Mesenteric fat pad (tissue), 1 donor: ENCODE results near the gene ASIC3. TPM values are rescaled to one million over a fixed set of nuclear protein-coding genes. Genes with fewer than 3 reads are reported as not detected.
A peak's percentile ranks its signal among the peaks of the same experiment; 100 is the strongest.
"Not testable (repeated sequence)": the region's sequence is repeated elsewhere in the genome, so short reads cannot be mapped to it uniquely, and the experiment has no call there.

Experiments
- DNase-seq: peaks from one replicate; pipeline ENCODE4 v3.0.0-alpha.2; 2020; ENCODE audit warnings: low spot score
- total RNA-seq: library from RNA; stranded (reverse); fragmentation: NEBNext Ultra II Directional; extraction: Animal tissue kit (Norgen Biotek cat#: 25700); gene quantifications from one replicate; pipeline ENCODE4 v1.2.1, GENCODE V29; 2021
- donor health status: DM: yes; HTN: yes; CAD: no.

The ASIC3 gene
- total RNA-seq, 1 donor from 2014 or later, result 0.87 TPM

- no peak for DNase-seq
Measured at GRCh38 chr7:151032936-151033863, 15.1 kb upstream of the ASIC3 start.

- DNase-seq, result no peak
Measured at GRCh38 chr7:151033864-151034249, 14.5 kb upstream of the ASIC3 start.

- no peak for DNase-seq
Measured at GRCh38 chr7:151034312-151035025, 13.9 kb upstream of the ASIC3 start.

- DNase-seq, result no peak
Measured at GRCh38 chr7:151035026-151035717, 13.2 kb upstream of the ASIC3 start.

- no peak for DNase-seq
Measured at GRCh38 chr7:151035902-151036301, 12.4 kb upstream of the ASIC3 start.

- DNase-seq, result peak; percentile 94
Measured at GRCh38 chr7:151038951-151039849, 9.1 kb upstream of the ASIC3 start.

GRCh38 chr7:151039850-151040548 is 8.3 kb upstream of the ASIC3 start:
- no peak for DNase-seq

GRCh38 chr7:151040616-151041375 is 7.5 kb upstream of the ASIC3 start:
- no peak for DNase-seq

- not testable (repeated sequence) for DNase-seq
Measured at GRCh38 chr7:151043449-151043848, 4.9 kb upstream of the ASIC3 start.

GRCh38 chr7:151043959-151044358 is 4.4 kb upstream of the ASIC3 start:
- DNase-seq, result no peak

- DNase-seq, result no peak
Measured at GRCh38 chr7:151045262-151045661, 3.1 kb upstream of the ASIC3 start.

- DNase-seq, result no peak
Measured at GRCh38 chr7:151045967-151046366, 2.4 kb upstream of the ASIC3 start.

GRCh38 chr7:151046603-151047573 is 1.4 kb upstream of the ASIC3 start:
- DNase-seq, result no peak

GRCh38 chr7:151048911-151049463 is 656 bp downstream of the ASIC3 start:
- DNase-seq, result no peak

GRCh38 chr7:151051108-151051507 is 2.8 kb downstream of the ASIC3 start:
- DNase-seq, result no peak

- no peak for DNase-seq
Measured at GRCh38 chr7:151053096-151053495, 4.8 kb downstream of the ASIC3 start.

- no peak for DNase-seq
Measured at GRCh38 chr7:151053751-151054150, 5.4 kb downstream of the ASIC3 start.

GRCh38 chr7:151056283-151056665 is 7.9 kb downstream of the ASIC3 start:
- no peak for DNase-seq
